H1 (cell line): ENCODE measurements around the gene IL1R1. TPM values are rescaled to one million over a fixed set of nuclear protein-coding genes. Genes with fewer than 3 reads are reported as not detected.

Source experiments
- CTCF ChIA-PET: fragments of 300-600 bp; sonication (Branson Sonifier 250); formaldehyde crosslinking; loops from one replicate; lab custom pipeline; 2021; ENCODE audit not compliant: partially characterized antibody; lab: Charles Lee
- POLR2A ChIA-PET: fragments of 300-600 bp; sonication (Branson Sonifier 250); formaldehyde crosslinking; loops from one replicate; lab custom pipeline; 2021; ENCODE audit warnings: inconsistent platforms; ENCODE audit not compliant: partially characterized antibody; lab: Charles Lee
- DNase-seq, 2 experiments: peaks; one replicate each; pipeline versions ENCODE4 v3.0.0 to v3.0.0-alpha.2; 2010 to 2022; ENCODE audit warnings: low spot score in 2 of 2, low read depth in 1 of 2, mixed read lengths in 1 of 2
- FAIRE-seq: peaks from 2 replicates; lab custom pipeline; 2011; peaks lifted over from hg19 to GRCh38; lab: Jason Lieb, UNC
- H2AFZ ChIP-seq: 2 replicates; pipeline ENCODE4 v1.8.1; 2012; ENCODE audit warnings: low read length, inconsistent platforms
- H2AK5ac ChIP-seq: 2 replicates; pipeline ENCODE4 v1.6.1; 2013; ENCODE audit warnings: low read depth, low read length
- H2BK120ac ChIP-seq: replicated peaks from 2 replicates; pipeline ENCODE3; 2013; ENCODE audit warnings: low read depth, low read length, inconsistent platforms
- H2BK12ac ChIP-seq: 2 replicates; pipeline ENCODE4 v1.6.1; 2013; ENCODE audit warnings: low read depth, low read length
- H2BK15ac ChIP-seq: 2 replicates; pipeline ENCODE4 v1.6.1; 2013; ENCODE audit warnings: low read length
- H2BK20ac ChIP-seq: 2 replicates; pipeline ENCODE4 v1.6.1; 2013; ENCODE audit warnings: low read length
- H2BK5ac ChIP-seq: 2 replicates; pipeline ENCODE4 v1.6.1; 2013; ENCODE audit warnings: low read depth, low read length
- H3K14ac ChIP-seq: 2 replicates; pipeline ENCODE4 v1.6.1; 2013; ENCODE audit warnings: inconsistent platforms; ENCODE audit not compliant: insufficient read length
- H3K18ac ChIP-seq: 2 replicates; pipeline ENCODE4 v1.6.1; 2013; ENCODE audit warnings: low read length; ENCODE audit errors: extremely low read depth
- H3K23ac ChIP-seq: 2 replicates; pipeline ENCODE4 v1.6.1; 2013; ENCODE audit warnings: inconsistent platforms; ENCODE audit not compliant: insufficient read length
- H3K23me2 ChIP-seq: 2 replicates; pipeline ENCODE4 v1.6.1; 2013; ENCODE audit warnings: low read depth, low read length
- H3K27ac ChIP-seq: 2 replicates; pipeline ENCODE4 v1.6.1; 2011; ENCODE audit warnings: low read depth, low read length, inconsistent platforms
- H3K27me3 ChIP-seq, 4 experiments: replicated peaks in 1 of 4; 1 replicate in 1 of 4; 2 replicates in 3 of 4; pipeline versions ENCODE4 v1.6.1 to v1.8.1; 2011 to 2013; ENCODE audit warnings: low read length in 3 of 4, mild to moderate bottlenecking in 3 of 4, inconsistent platforms in 2 of 4, mixed read lengths in 2 of 4, moderate library complexity in 1 of 4; ENCODE audit not compliant: control insufficient read depth in 3 of 4, insufficient read depth in 3 of 4; ENCODE audit errors: extremely low read depth in 1 of 4
- H3K36me3 ChIP-seq, 4 experiments: 2 replicates each; pipeline versions ENCODE4 v1.6.1 to v1.8.1; 2011 to 2013; ENCODE audit warnings: mild to moderate bottlenecking in 4 of 4, low read length in 3 of 4, moderate library complexity in 2 of 4, control low read depth in 1 of 4, inconsistent platforms in 1 of 4; ENCODE audit not compliant: insufficient read depth in 4 of 4, control insufficient read depth in 2 of 4
- H3K4ac ChIP-seq: replicated peaks from 2 replicates; pipeline ENCODE3; 2013; ENCODE audit warnings: low read length, low read depth, mixed read lengths, inconsistent platforms; ENCODE audit not compliant: insufficient read length
- H3K4me1 ChIP-seq, 4 experiments: replicated peaks in 1 of 4; 1 replicate in 1 of 4; 2 replicates in 3 of 4; pipeline versions ENCODE4 v1.6.1 to v1.8.1; 2011 to 2013; ENCODE audit warnings: low read length in 3 of 4, inconsistent platforms in 2 of 4, mixed read lengths in 1 of 4; ENCODE audit not compliant: insufficient read depth in 4 of 4, control insufficient read depth in 3 of 4
- H3K4me2 ChIP-seq, 2 experiments: 2 replicates each; pipeline versions ENCODE4 v1.6.1 to v1.8.1; 2011 to 2013; ENCODE audit warnings: low read depth in 2 of 2, low read length in 2 of 2, control low read depth in 1 of 2, inconsistent platforms in 1 of 2, mild to moderate bottlenecking in 1 of 2; ENCODE audit not compliant: insufficient read depth in 1 of 2
- H3K4me3 ChIP-seq, 4 experiments: fragments of 200-600, 300-600 bp in 1 of 4; sonication (generic), shearing (Covaris generic), sonication (Bioruptor Twin) in 1 of 4; 2 replicates each; pipeline versions ENCODE4 v1.5.1 to v1.8.1; 2011 to 2016; ENCODE audit warnings: low read length in 4 of 4, low read depth in 3 of 4, control low read depth in 2 of 4, inconsistent platforms in 2 of 4, mild to moderate bottlenecking in 2 of 4, mixed read lengths in 1 of 4, moderate library complexity in 1 of 4; ENCODE audit not compliant: insufficient read depth in 2 of 4; ENCODE audit errors: extremely low read depth in 1 of 4
- H3K56ac ChIP-seq: replicated peaks from 2 replicates; pipeline ENCODE3; 2013; ENCODE audit warnings: low read depth, mild to moderate bottlenecking, mixed read lengths, low read length, inconsistent platforms; ENCODE audit not compliant: insufficient read length
- H3K79me1 ChIP-seq: 2 replicates; pipeline ENCODE4 v1.6.1; 2013; ENCODE audit warnings: low read depth, low read length, control low read depth
- H3K79me2 ChIP-seq, 2 experiments: 2 replicates each; pipeline versions ENCODE4 v1.6.1 to v1.8.1; 2012 to 2013; ENCODE audit warnings: low read length in 2 of 2, mild to moderate bottlenecking in 2 of 2, inconsistent platforms in 1 of 2; ENCODE audit not compliant: insufficient read depth in 2 of 2, control insufficient read depth in 1 of 2
- H3K9ac ChIP-seq, 4 experiments: replicated peaks in 1 of 4; 1 replicate in 1 of 4; 2 replicates in 3 of 4; pipeline versions ENCODE4 v1.6.1 to v1.8.1; 2011 to 2013; ENCODE audit warnings: low read depth in 3 of 4, low read length in 3 of 4, control low read depth in 2 of 4, mild to moderate bottlenecking in 2 of 4, moderate library complexity in 2 of 4, inconsistent platforms in 1 of 4; ENCODE audit errors: extremely low read depth in 1 of 4
- H3K9me3 ChIP-seq, 2 experiments: 2 replicates each; pipeline versions ENCODE4 v1.6.1 to v1.8.1; 2012 to 2013; ENCODE audit warnings: mild to moderate bottlenecking in 2 of 2, moderate library complexity in 2 of 2, control low read depth in 1 of 2, inconsistent platforms in 1 of 2, low read depth in 1 of 2, low read length in 1 of 2, mixed read lengths in 1 of 2; ENCODE audit not compliant: insufficient read depth in 2 of 2
- H4K20me1 ChIP-seq, 2 experiments: replicated peaks in 1 of 2; 2 replicates each; pipeline versions ENCODE3 to v1.8.1; 2011 to 2013; ENCODE audit warnings: inconsistent platforms in 2 of 2, low read length in 2 of 2, mild to moderate bottlenecking in 1 of 2; ENCODE audit not compliant: insufficient read depth in 2 of 2, control insufficient read depth in 1 of 2
- H4K5ac ChIP-seq: 2 replicates; pipeline ENCODE4 v1.6.1; 2013; ENCODE audit warnings: low read length, low read depth, mixed read lengths, inconsistent platforms; ENCODE audit not compliant: insufficient read length
- H4K8ac ChIP-seq: 2 replicates; pipeline ENCODE4 v1.8.0; 2013; ENCODE audit warnings: mild to moderate bottlenecking, moderate library complexity, low read length, inconsistent platforms; ENCODE audit not compliant: insufficient read depth; ENCODE audit errors: extremely low read depth
- H4K91ac ChIP-seq: replicated peaks from 2 replicates; pipeline ENCODE3; 2013; ENCODE audit warnings: low read length, mixed read lengths, inconsistent platforms; ENCODE audit not compliant: insufficient read length
- ASH2L ChIP-seq: fragments of 200-600, 300-600 bp; sonication (generic); IDR thresholded peaks from one replicate; pipeline ENCODE4 v1.7.1; 2017; ENCODE audit warnings: low read length
- ATF3 ChIP-seq: IDR thresholded peaks from 2 replicates; pipeline ENCODE4 v1.6.1; 2011; ENCODE audit warnings: low read depth, mild to moderate bottlenecking, low read length; ENCODE audit not compliant: insufficient read depth
- BRCA1 ChIP-seq: IDR thresholded peaks from 2 replicates; pipeline ENCODE4 v1.6.1; 2012; ENCODE audit warnings: low read depth, low read length, improper control_type of control experiment
- CHD1 ChIP-seq: IDR thresholded peaks from 2 replicates; pipeline ENCODE4 v1.6.1; 2012; ENCODE audit warnings: low read depth, low read length, improper control_type of control experiment
- CTBP2 ChIP-seq: IDR thresholded peaks from 2 replicates; pipeline ENCODE4 v1.7.0; 2011; ENCODE audit warnings: borderline replicate concordance, mild to moderate bottlenecking, moderate library complexity, mixed read lengths, low read length; ENCODE audit not compliant: insufficient read depth, insufficient read length
- EZH2 ChIP-seq: fragments of 200-600 bp; sonication (generic); IDR thresholded peaks from 2 replicates; pipeline ENCODE4 v1.7.1; 2012; ENCODE audit warnings: low read depth, mild to moderate bottlenecking, moderate library complexity, low read length, inconsistent platforms; ENCODE audit not compliant: severe bottlenecking
- KDM1A ChIP-seq: fragments of 200-600, 300-600 bp; sonication (generic); IDR thresholded peaks from 2 replicates; pipeline ENCODE4 v1.7.1; 2016; ENCODE audit warnings: mild to moderate bottlenecking, low read length, borderline replicate concordance
- MAX ChIP-seq: IDR thresholded peaks from 2 replicates; pipeline ENCODE4 v1.6.1; 2012; ENCODE audit warnings: inconsistent platforms
- POLR2AphosphoS5 ChIP-seq: IDR thresholded peaks from 2 replicates; pipeline ENCODE4 v1.6.1; 2011; ENCODE audit warnings: low read depth, low read length
- SAP30 ChIP-seq: fragments of 300-600 bp; sonication (generic); IDR thresholded peaks from 2 replicates; pipeline ENCODE4 v1.7.1; 2012; ENCODE audit warnings: low read length, moderate library complexity, mild to moderate bottlenecking, inconsistent platforms; ENCODE audit not compliant: insufficient read depth, insufficient replicate concordance
- SIN3A ChIP-seq, 2 experiments: IDR thresholded peaks in 1 of 2; conservative IDR thresholded peaks in 1 of 2; 2 replicates each; pipeline ENCODE4 v1.6.1; 2011 to 2012; ENCODE audit warnings: low read length in 2 of 2, improper control_type of control experiment in 1 of 2, low read depth in 1 of 2, mild to moderate bottlenecking in 1 of 2
- SP1 ChIP-seq: IDR thresholded peaks from 2 replicates; pipeline ENCODE4 v1.6.1; 2011; ENCODE audit warnings: low read depth, low read length
- TBP ChIP-seq: IDR thresholded peaks from 2 replicates; pipeline ENCODE4 v1.6.1; 2011; ENCODE audit warnings: low read depth, low read length, improper control_type of control experiment
- TEAD4 ChIP-seq: IDR thresholded peaks from 2 replicates; pipeline ENCODE4 v1.6.1; 2012; ENCODE audit warnings: low read depth, low read length, inconsistent platforms, mixed read lengths
- WGBS, 2 experiments: shearing (Covaris generic) in 1 of 2; methylation state at CpG; one replicate each; pipeline versions ENCODE4 v1.1.6 to v1.1.7; 2013 to 2015; ENCODE audit warnings: low lambda C conversion rate in 2 of 2, mixed read lengths in 2 of 2, inconsistent platforms in 1 of 2, low coverage in 1 of 2, missing lambda C conversion rate in 1 of 2; ENCODE audit not compliant: insufficient replicate concordance in 2 of 2, insufficient coverage in 1 of 2, insufficient read length in 1 of 2; ENCODE audit errors: extremely low coverage in 1 of 2, missing lambda C conversion rate in 1 of 2; 5-methylcytosine and 5-hydroxymethylcytosine counted together
- polyA plus RNA-seq, 7 experiments: library from polyadenylated mRNA; depleted of rRNA in 3 of 7; stranded (reverse) in 5 of 7; unstranded in 2 of 7; fragments of >200 nt in 5 of 7; fragments of 200-250 nt in 2 of 7; gene quantifications; 1 replicate in 5 of 7; 2 replicates in 1 of 7; 4 replicates in 1 of 7; pipeline versions ENCODE4 v1.2.1 to v1.2.3, GENCODE V29; 2011 to 2013; ENCODE audit warnings: missing spikeins in 2 of 7, mixed read lengths in 2 of 7
- total RNA-seq: library from RNA; stranded (reverse); fragmentation: NEBNext Ultra II Directional; extraction: Animal tissue kit (Norgen Biotek cat#: 25700); gene quantifications from 2 replicates; pipeline ENCODE4 v1.2.1, GENCODE V29; 2021

Gene IL1R1
- total and polyA plus RNA-seq, 2 of the 8 experiments (the other 6 are each of a cell fraction or from before 2014, with no cell fraction given): 0.34 to 0.47 TPM

- Histone ChIP-seq H3K9me3 (no peaks in the 10 kb centered on the region), H3K18ac (no peak overlapping the region), H3K9ac (no peak overlapping the region), H3K36me3 (no peaks in the 10 kb centered on the region), H3K23ac (no peak overlapping the region), H2BK5ac (no peak overlapping the region), H3K4ac (no peak overlapping the region), H3K4me3 (no peak overlapping the region), H4K5ac (no peak overlapping the region), H2BK12ac (no peak overlapping the region), H2BK20ac (no peak overlapping the region), H3K4me1 (no peaks in the 10 kb centered on the region), H2AFZ (no peak overlapping the region), H3K4me2 (no peak overlapping the region), H2AK5ac (no peak overlapping the region), H3K79me2 (no peaks in the 10 kb centered on the region), H3K14ac (no peak overlapping the region), H4K8ac (no peak overlapping the region), H2BK120ac (no peak overlapping the region), H3K27me3 (no peaks in the 10 kb centered on the region), H3K23me2 (no peaks in the 10 kb centered on the region), H3K27ac (no peak overlapping the region), H3K56ac (no peak overlapping the region), H3K79me1 (no peaks in the 10 kb centered on the region), H4K91ac (no peak overlapping the region), H4K20me1 (no peaks in the 10 kb centered on the region), H2BK15ac (no peak overlapping the region)
- 71% methylated on average over 2 of the region's 2 CpGs; no CpG with 5 or more reads in 1 of the 2 experiments for WGBS, 2 experiments
- ChIA-PET CTCF (interaction anchor here (0.7 to 3.3 kb wide), 4 partner anchors 15 to 106 kb away, joined by 4 to 10 read pairs (median 6); no protein-coding TSS in a partner anchor), POLR2A (no interaction called here)
- no peak for DNase-seq
- no peak for FAIRE-seq
- no peak for TF ChIP-seq SAP30
- no peak for TF ChIP-seq KDM1A
- no peak for TF ChIP-seq TBP
- no peak for TF ChIP-seq POLR2AphosphoS5
- no peak for TF ChIP-seq EZH2
- no peak for TF ChIP-seq ASH2L
- no peak for TF ChIP-seq ATF3
- no peak for TF ChIP-seq SIN3A (conservative IDR thresholded peaks at IDR 0.05 in 1 of 2, IDR thresholded peaks at IDR 0.05 in 1 of 2; ENCODE audit: low read depth in 1 of 2, low read length in 2 of 2)
- no peak for TF ChIP-seq SP1
- no peak for TF ChIP-seq CHD1
- TF ChIP-seq BRCA1: no peak
- no peak for TF ChIP-seq MAX
- TF ChIP-seq TEAD4: no peak
- no peak for TF ChIP-seq CTBP2
Observed at GRCh38 chr2:102126660-102127059, 15.9 kb upstream of the IL1R1 start.
